B cell (primary cell): ENCODE data around the gene LAMTOR2.

Experiments
- EZH2 ChIP-seq: IDR thresholded peaks from 2 replicates; pipeline ENCODE4 v1.6.1; 2012; ENCODE audit warnings: borderline replicate concordance, low read depth, mild to moderate bottlenecking, moderate library complexity, low read length; ENCODE audit not compliant: insufficient read depth, poor library complexity, severe bottlenecking
- TF ChIP-seq, protein P1 (sequence below): fragments of 200-600 bp; IDR thresholded peaks from one replicate; pipeline ENCODE4 v1.8.0; 2022; ENCODE audit warnings: antibody characterized with exemption, mild to moderate bottlenecking

DNA sequence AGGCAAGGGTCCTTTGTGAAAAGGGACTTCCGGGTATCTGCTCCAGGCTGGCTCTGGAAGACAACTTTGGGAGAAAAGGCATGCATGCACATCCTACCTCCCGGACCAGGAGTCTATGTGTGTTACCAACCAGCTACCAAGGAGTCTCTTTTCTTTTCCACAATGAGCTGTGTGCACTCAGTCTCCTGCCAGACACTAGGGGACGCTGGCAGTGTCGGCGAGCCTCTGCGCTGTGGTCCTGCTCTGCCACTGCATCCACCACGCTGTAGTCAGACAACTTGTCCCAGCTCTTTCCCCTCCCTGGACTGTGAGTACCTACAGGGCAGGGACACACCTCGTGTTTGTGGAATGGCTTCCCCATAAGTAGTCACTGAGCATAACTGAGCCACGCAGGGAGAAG is 28.7 kb upstream of the LAMTOR2 start:
- TF ChIP-seq EZH2 = no peak
- TF ChIP-seq, protein P1, sequence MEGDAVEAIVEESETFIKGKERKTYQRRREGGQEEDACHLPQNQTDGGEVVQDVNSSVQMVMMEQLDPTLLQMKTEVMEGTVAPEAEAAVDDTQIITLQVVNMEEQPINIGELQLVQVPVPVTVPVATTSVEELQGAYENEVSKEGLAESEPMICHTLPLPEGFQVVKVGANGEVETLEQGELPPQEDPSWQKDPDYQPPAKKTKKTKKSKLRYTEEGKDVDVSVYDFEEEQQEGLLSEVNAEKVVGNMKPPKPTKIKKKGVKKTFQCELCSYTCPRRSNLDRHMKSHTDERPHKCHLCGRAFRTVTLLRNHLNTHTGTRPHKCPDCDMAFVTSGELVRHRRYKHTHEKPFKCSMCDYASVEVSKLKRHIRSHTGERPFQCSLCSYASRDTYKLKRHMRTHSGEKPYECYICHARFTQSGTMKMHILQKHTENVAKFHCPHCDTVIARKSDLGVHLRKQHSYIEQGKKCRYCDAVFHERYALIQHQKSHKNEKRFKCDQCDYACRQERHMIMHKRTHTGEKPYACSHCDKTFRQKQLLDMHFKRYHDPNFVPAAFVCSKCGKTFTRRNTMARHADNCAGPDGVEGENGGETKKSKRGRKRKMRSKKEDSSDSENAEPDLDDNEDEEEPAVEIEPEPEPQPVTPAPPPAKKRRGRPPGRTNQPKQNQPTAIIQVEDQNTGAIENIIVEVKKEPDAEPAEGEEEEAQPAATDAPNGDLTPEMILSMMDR = peak; percentile 45
